ENCODE results near the gene REXO5.

REXO5 gene

GRCh38 chr16:20865420-20866131 lies 59.2 kb downstream of the REXO5 start:
- TF ChIP-seq EZH2 (optimal IDR thresholded peaks at IDR 0.05; ENCODE audit: low read depth, low read length) (no peak), EZH2phosphoT487 (IDR thresholded peaks at IDR 0.05; ENCODE audit: low read length) (no peak)
- TF ChIP-seq, protein P1, sequence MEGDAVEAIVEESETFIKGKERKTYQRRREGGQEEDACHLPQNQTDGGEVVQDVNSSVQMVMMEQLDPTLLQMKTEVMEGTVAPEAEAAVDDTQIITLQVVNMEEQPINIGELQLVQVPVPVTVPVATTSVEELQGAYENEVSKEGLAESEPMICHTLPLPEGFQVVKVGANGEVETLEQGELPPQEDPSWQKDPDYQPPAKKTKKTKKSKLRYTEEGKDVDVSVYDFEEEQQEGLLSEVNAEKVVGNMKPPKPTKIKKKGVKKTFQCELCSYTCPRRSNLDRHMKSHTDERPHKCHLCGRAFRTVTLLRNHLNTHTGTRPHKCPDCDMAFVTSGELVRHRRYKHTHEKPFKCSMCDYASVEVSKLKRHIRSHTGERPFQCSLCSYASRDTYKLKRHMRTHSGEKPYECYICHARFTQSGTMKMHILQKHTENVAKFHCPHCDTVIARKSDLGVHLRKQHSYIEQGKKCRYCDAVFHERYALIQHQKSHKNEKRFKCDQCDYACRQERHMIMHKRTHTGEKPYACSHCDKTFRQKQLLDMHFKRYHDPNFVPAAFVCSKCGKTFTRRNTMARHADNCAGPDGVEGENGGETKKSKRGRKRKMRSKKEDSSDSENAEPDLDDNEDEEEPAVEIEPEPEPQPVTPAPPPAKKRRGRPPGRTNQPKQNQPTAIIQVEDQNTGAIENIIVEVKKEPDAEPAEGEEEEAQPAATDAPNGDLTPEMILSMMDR (IDR thresholded peaks at IDR 0.05; ENCODE audit: low read length), result no peak
- Histone ChIP-seq H3K9me3 (replicated peaks; ENCODE audit: insufficient read depth, low read length) (no peaks in the 10 kb centered on the region), H3K27ac (ENCODE audit: low read length) (no peak overlapping the region), H3K4me1 (ENCODE audit: low read length) (no peaks in the 10 kb centered on the region), H3K4me3 (ENCODE audit: low read length) (no peak overlapping the region), H3K27me3 (replicated peaks; ENCODE audit: insufficient read depth, low read length) (no peaks in the 10 kb centered on the region), H2AFZ (ENCODE audit: low read length) (no peak overlapping the region), H3K9me2 (replicated peaks; ENCODE audit: insufficient read depth, low read length) (no peaks in the 10 kb centered on the region), H3K79me2 (ENCODE audit: low read length) (0 out of 2 replicates have a peak, but pooled peaks cover 4% of the 10 kb centered on the region), H3F3A (ENCODE audit: insufficient read depth, low read length) (no peaks in the 10 kb centered on the region), H3K36me3 (replicated peaks; ENCODE audit: insufficient read depth, low read length) (no peaks in the 10 kb centered on the region), H3K9ac (ENCODE audit: low read length) (no peak overlapping the region), H3K4me2 (ENCODE audit: low read depth, low read length) (no peak overlapping the region), H4K20me1 (ENCODE audit: insufficient read depth, low read length) (no peaks in the 10 kb centered on the region)
- no peak for DNase-seq

- no peak overlapping the region for H3K27ac ChIP-seq (ENCODE audit: low read length)
- H3K79me2 ChIP-seq (ENCODE audit: low read length), result peaks cover 8% of the 10 kb centered on the region; the same call in 1 of the 2 replicates
- H2AFZ ChIP-seq (ENCODE audit: low read length), result no peak overlapping the region
- TF ChIP-seq EZH2phosphoT487 (IDR thresholded peaks at IDR 0.05; ENCODE audit: low read length) (no peak), EZH2 (optimal IDR thresholded peaks at IDR 0.05; ENCODE audit: low read depth, low read length) (no peak)
- TF ChIP-seq, protein P1 (IDR thresholded peaks at IDR 0.05; ENCODE audit: low read length), result no peak
- H3K9me3 ChIP-seq (replicated peaks; ENCODE audit: insufficient read depth, low read length), result no peaks in the 10 kb centered on the region
- H3K9me2 ChIP-seq (replicated peaks; ENCODE audit: insufficient read depth, low read length), result no peaks in the 10 kb centered on the region
- H3K9ac ChIP-seq (ENCODE audit: low read length), result no peak overlapping the region
- H3K4me2 ChIP-seq (ENCODE audit: low read depth, low read length), result no peak overlapping the region
- H4K20me1 ChIP-seq (ENCODE audit: insufficient read depth, low read length), result no peaks in the 10 kb centered on the region
- no peaks in the 10 kb centered on the region for H3K27me3 ChIP-seq (replicated peaks; ENCODE audit: insufficient read depth, low read length)
- H3K4me1 ChIP-seq (ENCODE audit: low read length), result no peaks in the 10 kb centered on the region
- H3K36me3 ChIP-seq (replicated peaks; ENCODE audit: insufficient read depth, low read length), result no peaks in the 10 kb centered on the region
- no peak overlapping the region for H3K4me3 ChIP-seq (ENCODE audit: low read length)
- DNase-seq, result no peak
- no peaks in the 10 kb centered on the region for H3F3A ChIP-seq (ENCODE audit: insufficient read depth, low read length)
Measured at GRCh38 chr16:20866145-20866772, 59.9 kb downstream of the REXO5 start.

- Histone ChIP-seq H4K20me1 (ENCODE audit: insufficient read depth, low read length) (no peaks in the 10 kb centered on the region), H3K27me3 (replicated peaks; ENCODE audit: insufficient read depth, low read length) (no peaks in the 10 kb centered on the region), H3K4me3 (ENCODE audit: low read length) (no peak overlapping the region), H3K79me2 (ENCODE audit: low read length) (peaks cover 10% of the 10 kb centered on the region; the same call in 1 of the 2 replicates), H3K27ac (ENCODE audit: low read length) (no peak overlapping the region), H2AFZ (ENCODE audit: low read length) (no peak overlapping the region), H3F3A (ENCODE audit: insufficient read depth, low read length) (no peaks in the 10 kb centered on the region), H3K9ac (ENCODE audit: low read length) (no peak overlapping the region), H3K36me3 (replicated peaks; ENCODE audit: insufficient read depth, low read length) (no peaks in the 10 kb centered on the region), H3K9me2 (replicated peaks; ENCODE audit: insufficient read depth, low read length) (no peaks in the 10 kb centered on the region), H3K9me3 (replicated peaks; ENCODE audit: insufficient read depth, low read length) (no peaks in the 10 kb centered on the region), H3K4me1 (ENCODE audit: low read length) (no peaks in the 10 kb centered on the region), H3K4me2 (ENCODE audit: low read depth, low read length) (no peak overlapping the region)
- no peak for DNase-seq
- TF ChIP-seq, protein P1 (IDR thresholded peaks at IDR 0.05; ENCODE audit: low read length), result no peak
- no peak for TF ChIP-seq EZH2 (optimal IDR thresholded peaks at IDR 0.05; ENCODE audit: low read depth, low read length)
- TF ChIP-seq EZH2phosphoT487 (IDR thresholded peaks at IDR 0.05; ENCODE audit: low read length), result no peak
Measured at GRCh38 chr16:20866801-20867200, 60.5 kb downstream of the REXO5 start.

Data from MM.1S (cell line).